Neural progenitor cell (in vitro differentiated cells): ENCODE measurements around the gene CCL3.

Experiments used
- CTCF ChIP-seq: fragments of 200-600 bp; sonication (generic); IDR thresholded peaks from 2 replicates; pipeline ENCODE4 v1.5.1; 2017; ENCODE audit warnings: antibody characterized with exemption, mild to moderate bottlenecking
- EZH2 ChIP-seq: fragments of 200-600 bp; sonication (generic); IDR thresholded peaks from 2 replicates; pipeline ENCODE4 v1.6.1; 2017; ENCODE audit warnings: antibody characterized with exemption, mild to moderate bottlenecking, moderate library complexity
- EZH2phosphoT487 ChIP-seq: fragments of 200-600 bp; sonication (generic); IDR thresholded peaks from 2 replicates; pipeline ENCODE4 v1.6.1; 2017; ENCODE audit warnings: antibody characterized with exemption

- no peak for TF ChIP-seq CTCF
- no peak for TF ChIP-seq EZH2phosphoT487
- no peak for TF ChIP-seq EZH2
Measured at GRCh38 chr17:36069136-36069535, 20.8 kb downstream of the CCL3 start.
